HEK293 (cell line): ENCODE data around the gene BIK.

ENCODE experiments used
- BCL6B ChIP-seq: fragments of 450-650 bp; formaldehyde crosslinking; IDR thresholded peaks from 2 replicates; pipeline ENCODE4 v1.5.1; 2017; ENCODE audit warnings: missing biosample characterization, missing genetic modification characterization
- KLF9 ChIP-seq: fragments of 450-650 bp; formaldehyde crosslinking; IDR thresholded peaks from 2 replicates; pipeline ENCODE4 v1.5.1; 2016; ENCODE audit warnings: missing biosample characterization, missing genetic modification characterization, low read depth
- PRDM10 ChIP-seq: fragments of 450-650 bp; formaldehyde crosslinking; IDR thresholded peaks from 2 replicates; pipeline ENCODE4 v1.5.1; 2016; ENCODE audit warnings: missing biosample characterization, missing genetic modification characterization
- PRDM2 ChIP-seq: fragments of 450-650 bp; formaldehyde crosslinking; IDR thresholded peaks from 2 replicates; pipeline ENCODE4 v1.5.1; 2016; ENCODE audit warnings: missing biosample characterization, missing genetic modification characterization, borderline replicate concordance
- RBAK ChIP-seq: fragments of 450-650 bp; formaldehyde crosslinking; IDR thresholded peaks from 2 replicates; pipeline ENCODE4 v1.5.1; 2016; ENCODE audit warnings: missing biosample characterization, missing genetic modification characterization
- SP7 ChIP-seq: fragments of 450-650 bp; formaldehyde crosslinking; IDR thresholded peaks from 2 replicates; pipeline ENCODE4 v1.5.1; 2016; ENCODE audit warnings: missing biosample characterization, missing genetic modification characterization
- ZBTB8A ChIP-seq: fragments of 450-650 bp; formaldehyde crosslinking; IDR thresholded peaks from 2 replicates; pipeline ENCODE4 v1.5.1; 2016; ENCODE audit warnings: missing biosample characterization, missing genetic modification characterization
- ZFHX2 ChIP-seq: fragments of 450-650 bp; formaldehyde crosslinking; conservative IDR thresholded peaks from 2 replicates; pipeline ENCODE4 v1.5.1; 2016; ENCODE audit warnings: missing biosample characterization, missing genetic modification characterization
- ZNF24 ChIP-seq: fragments of 450-650 bp; formaldehyde crosslinking; IDR thresholded peaks from 2 replicates; pipeline ENCODE4 v1.5.1; 2016; ENCODE audit warnings: missing biosample characterization, missing genetic modification characterization
- ZNF335 ChIP-seq: fragments of 450-650 bp; formaldehyde crosslinking; conservative IDR thresholded peaks from 2 replicates; pipeline ENCODE4 v1.5.1; 2016; ENCODE audit warnings: missing biosample characterization, missing genetic modification characterization
- ZNF510 ChIP-seq: fragments of 450-650 bp; formaldehyde crosslinking; IDR thresholded peaks from 2 replicates; pipeline ENCODE4 v1.5.1; 2018; ENCODE audit warnings: mild to moderate bottlenecking, missing genetic modification characterization, missing biosample characterization; ENCODE audit not compliant: insufficient replicate concordance
- ZNF549 ChIP-seq: fragments of 450-650 bp; IDR thresholded peaks from 2 replicates; pipeline ENCODE4 v1.5.1; 2018; ENCODE audit warnings: missing biosample characterization, missing genetic modification characterization, mild to moderate bottlenecking, inconsistent platforms, moderate library complexity
- ZNF654 ChIP-seq: fragments of 450-650 bp; formaldehyde crosslinking; IDR thresholded peaks from 2 replicates; pipeline ENCODE4 v1.5.1; 2016; ENCODE audit warnings: low read depth, missing biosample characterization, missing genetic modification characterization
- ZNF664 ChIP-seq: fragments of 450-650 bp; formaldehyde crosslinking; IDR thresholded peaks from 2 replicates; pipeline ENCODE4 v1.5.1; 2016; ENCODE audit warnings: missing biosample characterization, missing genetic modification characterization
- ZNF692 ChIP-seq: fragments of 450-650 bp; formaldehyde crosslinking; IDR thresholded peaks from 2 replicates; pipeline ENCODE4 v1.5.1; 2016; ENCODE audit warnings: missing biosample characterization, missing genetic modification characterization
- ZSCAN16 ChIP-seq: fragments of 450-650 bp; formaldehyde crosslinking; IDR thresholded peaks from 2 replicates; pipeline ENCODE4 v1.5.1; 2016; ENCODE audit warnings: missing biosample characterization, missing genetic modification characterization

BIK gene

GRCh38 chr22:43085658-43086606, 24.6 kb upstream of the BIK start (continued):
- no peak for TF ChIP-seq ZNF692 (tag by site-specific recombination)
- 0 out of 2 replicates have a peak, but pooled peaks have one; percentile 19 for TF ChIP-seq ZBTB8A (tag by site-specific recombination)
- no peak for TF ChIP-seq KLF9 (tag by site-specific recombination)
- no peak for TF ChIP-seq ZNF510 (tag by site-specific recombination)
- TF ChIP-seq SP7 (tag by site-specific recombination) = peak; percentile 91
- peak; percentile 97 for TF ChIP-seq ZFHX2 (tag by site-specific recombination)
- peak; percentile 73; the same call in 1 of the 2 replicates for TF ChIP-seq BCL6B (tag by site-specific recombination)
- TF ChIP-seq ZNF335 (tag by site-specific recombination) = peak; percentile 43
- no peak for TF ChIP-seq RBAK (tag by site-specific recombination)
- TF ChIP-seq PRDM2 (tag by site-specific recombination) = no peak
- TF ChIP-seq ZNF654 (tag by site-specific recombination) = no peak
- no peak for TF ChIP-seq ZNF664
- TF ChIP-seq ZNF549 (tag by site-specific recombination) = no peak
- no peak for TF ChIP-seq ZSCAN16 (tag by site-specific recombination)
- peak; percentile 41 for TF ChIP-seq PRDM10 (tag by site-specific recombination)
- TF ChIP-seq ZNF24 (tag by site-specific recombination) = no peak
- TF ChIP-seq, all 188 proteins: peak for 9
